ENCODE results near the gene HMMR. TPM values are rescaled to one million over a fixed set of nuclear protein-coding genes. Genes with fewer than 3 reads are reported as not detected.
"Not testable (repeated sequence)": the region's sequence is repeated elsewhere in the genome, so short reads cannot be mapped to it uniquely, and the experiment has no call there.

The HMMR gene
- total and polyA plus RNA-seq, 9 of the 15 experiments (the other 6 are each of a cell fraction or from before 2014, with no cell fraction given): 74.9 to 133 (median 90.8) TPM

DNA sequence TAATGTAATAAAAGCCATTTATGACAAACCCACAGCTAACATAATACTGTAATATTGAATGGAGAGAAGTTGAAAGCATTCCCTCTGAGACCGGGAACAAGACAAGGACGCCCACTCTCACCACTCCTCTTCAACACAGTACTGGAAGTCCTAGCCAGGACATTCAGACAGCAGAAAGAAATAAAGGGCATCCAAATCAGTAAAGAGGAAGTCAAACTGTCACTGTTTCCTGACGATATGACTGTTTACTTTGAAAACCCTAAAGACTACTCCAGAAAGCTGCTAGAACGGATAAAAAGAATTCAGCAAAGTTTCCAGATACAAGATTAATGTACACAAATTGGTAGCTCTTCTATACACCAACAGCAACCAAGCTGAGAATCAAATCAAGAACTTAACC lies 34.3 kb upstream of the HMMR start (continued):
- peak in 1 of 2 experiments; percentile 76; a peak in 2 of 4 replicates for TF ChIP-seq RCOR1 (IDR thresholded peaks at IDR 0.05; ENCODE audit: borderline replicate concordance in 1 of 2, low read depth in 2 of 2, low read length in 2 of 2)
- TF ChIP-seq POLR2H (tag; IDR thresholded peaks at IDR 0.05; ENCODE audit: low read depth): 0 out of 2 replicates have a peak, but pooled peaks have one; percentile 14
- TF ChIP-seq FOXK2 (conservative IDR thresholded peaks at IDR 0.05 in 1 of 2, IDR thresholded peaks at IDR 0.05 in 1 of 2; ENCODE audit: low read depth in 2 of 2): 0 out of 4 replicates have a peak, but pooled peaks of 1 of the 2 experiments have one; percentile 18
- 0 out of 4 replicates have a peak, but pooled peaks of 1 of the 2 experiments have one; percentile 6 for TF ChIP-seq TEAD1 (CRISPR knock-in tag; IDR thresholded peaks at IDR 0.05)
- TF ChIP-seq SMAD4 (CRISPR knock-in tag; conservative IDR thresholded peaks at IDR 0.05): peak; percentile 74
- peak; percentile 19 for TF ChIP-seq CCNT2 (IDR thresholded peaks at IDR 0.05; ENCODE audit: borderline replicate concordance, extremely low read depth, insufficient read length, low read depth, low read length)
- peak; percentile 73 to 77; a peak in 3 of 4 replicates for TF ChIP-seq KDM1A (IDR thresholded peaks at IDR 0.05)
- TF ChIP-seq ETV5 (CRISPR knock-in tag; IDR thresholded peaks at IDR 0.05; ENCODE audit: low read depth): peak; percentile 35; the same call in 1 of the 2 replicates
- peak; percentile 63 for TF ChIP-seq MTA2 (IDR thresholded peaks at IDR 0.05; ENCODE audit: low read depth)
- peak; percentile 83 for TF ChIP-seq TEAD4 (IDR thresholded peaks at IDR 0.05; ENCODE audit: low read length)
- not testable (repeated sequence) for TF ChIP-seq TEAD4, ETV6 (CRISPR knock-in tag; IDR thresholded peaks at IDR 0.05; ENCODE audit: borderline replicate concordance)
- TF ChIP-seq CBFA2T2 (conservative IDR thresholded peaks at IDR 0.05): peak; percentile 76
- TF ChIP-seq LEF1 (IDR thresholded peaks at IDR 0.05): peak; percentile 66
- TF ChIP-seq TRIM24 (IDR thresholded peaks at IDR 0.05): 0 out of 4 replicates have a peak, but pooled peaks of 1 of the 2 experiments have one; percentile 26
- TF ChIP-seq ETV1 (tag; conservative IDR thresholded peaks at IDR 0.05; ENCODE audit: low read depth): peak; percentile 59; the same call in 1 of the 2 replicates
- peak in 1 of 2 experiments; percentile 98; a peak in 2 of 4 replicates for TF ChIP-seq FOXA3 (CRISPR knock-in tag; conservative IDR thresholded peaks at IDR 0.05 in 1 of 2, IDR thresholded peaks at IDR 0.05 in 1 of 2)
- TF ChIP-seq, protein P1, sequence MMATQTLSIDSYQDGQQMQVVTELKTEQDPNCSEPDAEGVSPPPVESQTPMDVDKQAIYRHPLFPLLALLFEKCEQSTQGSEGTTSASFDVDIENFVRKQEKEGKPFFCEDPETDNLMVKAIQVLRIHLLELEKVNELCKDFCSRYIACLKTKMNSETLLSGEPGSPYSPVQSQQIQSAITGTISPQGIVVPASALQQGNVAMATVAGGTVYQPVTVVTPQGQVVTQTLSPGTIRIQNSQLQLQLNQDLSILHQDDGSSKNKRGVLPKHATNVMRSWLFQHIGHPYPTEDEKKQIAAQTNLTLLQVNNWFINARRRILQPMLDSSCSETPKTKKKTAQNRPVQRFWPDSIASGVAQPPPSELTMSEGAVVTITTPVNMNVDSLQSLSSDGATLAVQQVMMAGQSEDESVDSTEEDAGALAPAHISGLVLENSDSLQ (IDR thresholded peaks at IDR 0.05): peak; percentile 57
- peak in 1 of 2 experiments; percentile 49; a peak in 1 of 4 replicates for TF ChIP-seq HDAC1 (IDR thresholded peaks at IDR 0.05)
- peak in 1 of 2 experiments; percentile 77; a peak in 2 of 4 replicates for TF ChIP-seq ETV6 (IDR thresholded peaks at IDR 0.05; ENCODE audit: borderline replicate concordance in 1 of 2, low read depth in 2 of 2, low read length in 1 of 2)
- TF ChIP-seq, protein P2, sequence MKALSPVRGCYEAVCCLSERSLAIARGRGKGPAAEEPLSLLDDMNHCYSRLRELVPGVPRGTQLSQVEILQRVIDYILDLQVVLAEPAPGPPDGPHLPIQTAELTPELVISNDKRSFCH (CRISPR knock-in tag; IDR thresholded peaks at IDR 0.05): not testable (repeated sequence)
- TF ChIP-seq, protein P2 (tag; IDR thresholded peaks at IDR 0.05): peak; percentile 64; the same call in 1 of the 2 replicates
- TF ChIP-seq, protein P3, sequence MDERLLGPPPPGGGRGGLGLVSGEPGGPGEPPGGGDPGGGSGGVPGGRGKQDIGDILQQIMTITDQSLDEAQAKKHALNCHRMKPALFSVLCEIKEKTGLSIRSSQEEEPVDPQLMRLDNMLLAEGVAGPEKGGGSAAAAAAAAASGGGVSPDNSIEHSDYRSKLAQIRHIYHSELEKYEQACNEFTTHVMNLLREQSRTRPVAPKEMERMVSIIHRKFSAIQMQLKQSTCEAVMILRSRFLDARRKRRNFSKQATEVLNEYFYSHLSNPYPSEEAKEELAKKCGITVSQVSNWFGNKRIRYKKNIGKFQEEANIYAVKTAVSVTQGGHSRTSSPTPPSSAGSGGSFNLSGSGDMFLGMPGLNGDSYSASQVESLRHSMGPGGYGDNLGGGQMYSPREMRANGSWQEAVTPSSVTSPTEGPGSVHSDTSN (CRISPR knock-in tag; IDR thresholded peaks at IDR 0.05; ENCODE audit: low read depth): not testable (repeated sequence)
- TF ChIP-seq, protein P3 (tag; conservative IDR thresholded peaks at IDR 0.05; ENCODE audit: low read depth): peak; percentile 53; the same call in 1 of the 2 replicates
- TF ChIP-seq FOXA1 (IDR thresholded peaks at IDR 0.05; ENCODE audit: borderline replicate concordance): 0 out of 2 replicates have a peak, but pooled peaks have one; percentile 28
- peak; percentile 71; the same call in 1 of the 2 replicates for TF ChIP-seq KLF16 (IDR thresholded peaks at IDR 0.05)

Data from K562 (cell line).